ENCODE results near the gene F2R.
"Not testable (repeated sequence)": the region's sequence is repeated elsewhere in the genome, so short reads cannot be mapped to it uniquely, and the experiment has no call there.

F2R gene

DNA sequence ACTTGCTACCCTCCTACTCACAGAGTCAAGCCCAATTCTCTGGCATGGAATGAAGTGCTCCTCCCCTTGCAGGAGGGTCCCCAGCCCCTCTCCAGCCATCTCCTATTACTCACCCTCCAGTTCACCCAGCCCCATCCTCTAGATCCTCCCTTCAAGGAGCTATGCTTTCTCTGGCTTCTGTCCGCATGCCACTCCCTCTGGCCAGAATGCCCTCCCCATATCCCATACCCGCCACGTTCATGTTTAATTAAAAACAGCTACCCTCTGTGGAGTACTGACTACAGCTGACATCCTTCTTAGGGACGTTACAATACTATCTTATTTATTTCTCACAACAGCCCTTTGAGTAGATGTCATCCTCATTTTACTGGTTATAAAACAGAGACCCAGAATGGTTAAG, 3.0 kb downstream of the F2R start:
- DNase-seq (ENCODE audit: low spot score): no peak

GRCh38 chr5:76720988-76721569, 5.2 kb downstream of the F2R start:
- DNase-seq (ENCODE audit: low spot score): no peak

GRCh38 chr5:76723266-76723665, 7.3 kb downstream of the F2R start:
- DNase-seq (ENCODE audit: low spot score): no peak

- DNase-seq (ENCODE audit: low spot score): no peak
Measured at GRCh38 chr5:76723906-76724305, 8.0 kb downstream of the F2R start.

- no peak for DNase-seq (ENCODE audit: low spot score)
Measured at GRCh38 chr5:76724871-76725270, 8.9 kb downstream of the F2R start.

GRCh38 chr5:76728965-76729364, 13.0 kb downstream of the F2R start:
- no peak for DNase-seq (ENCODE audit: low spot score)

DNA sequence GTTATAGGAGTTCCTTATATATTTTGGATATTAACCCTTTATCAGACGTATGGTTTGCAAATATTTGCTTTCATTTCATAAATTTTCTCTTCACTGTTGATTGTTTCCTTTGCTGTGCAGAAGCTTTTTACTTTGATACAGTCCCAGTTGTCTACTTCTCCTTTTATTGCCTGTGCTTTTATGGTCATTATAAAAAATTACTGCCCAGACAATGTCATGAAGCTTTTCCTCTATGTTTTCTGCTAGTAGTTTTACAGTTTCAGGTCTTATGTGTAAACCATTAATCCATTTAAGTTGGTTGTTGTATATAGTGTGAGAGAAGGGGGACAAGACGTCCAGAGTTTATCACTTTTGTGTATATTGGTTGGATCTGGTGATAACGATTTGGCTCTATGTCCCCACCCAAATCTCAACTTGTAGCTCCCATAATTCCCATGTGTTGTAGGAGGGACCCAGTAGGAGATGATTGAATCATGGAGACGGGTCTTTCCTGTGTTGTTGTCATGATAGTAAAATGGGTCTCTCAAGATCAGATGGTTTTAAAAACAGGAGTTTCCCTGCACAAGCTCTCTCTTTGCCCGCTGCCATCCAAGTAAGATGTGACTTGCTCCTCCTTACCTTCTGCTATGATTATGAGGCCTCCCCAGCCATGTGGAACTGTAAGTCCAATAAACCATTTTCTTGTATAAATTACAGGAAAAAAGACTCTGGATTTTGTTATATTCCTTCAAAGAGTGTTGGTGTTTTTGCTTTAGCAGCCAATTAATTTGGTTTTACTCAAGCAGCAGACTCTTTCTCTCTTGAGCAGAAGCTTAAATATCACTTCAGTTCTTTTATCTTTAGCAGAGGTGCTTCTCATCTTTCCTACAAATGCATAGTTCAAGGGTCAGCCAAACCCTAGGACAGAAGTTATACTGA, 13.7 kb downstream of the F2R start:
- no peak for DNase-seq (ENCODE audit: low spot score)

DNA sequence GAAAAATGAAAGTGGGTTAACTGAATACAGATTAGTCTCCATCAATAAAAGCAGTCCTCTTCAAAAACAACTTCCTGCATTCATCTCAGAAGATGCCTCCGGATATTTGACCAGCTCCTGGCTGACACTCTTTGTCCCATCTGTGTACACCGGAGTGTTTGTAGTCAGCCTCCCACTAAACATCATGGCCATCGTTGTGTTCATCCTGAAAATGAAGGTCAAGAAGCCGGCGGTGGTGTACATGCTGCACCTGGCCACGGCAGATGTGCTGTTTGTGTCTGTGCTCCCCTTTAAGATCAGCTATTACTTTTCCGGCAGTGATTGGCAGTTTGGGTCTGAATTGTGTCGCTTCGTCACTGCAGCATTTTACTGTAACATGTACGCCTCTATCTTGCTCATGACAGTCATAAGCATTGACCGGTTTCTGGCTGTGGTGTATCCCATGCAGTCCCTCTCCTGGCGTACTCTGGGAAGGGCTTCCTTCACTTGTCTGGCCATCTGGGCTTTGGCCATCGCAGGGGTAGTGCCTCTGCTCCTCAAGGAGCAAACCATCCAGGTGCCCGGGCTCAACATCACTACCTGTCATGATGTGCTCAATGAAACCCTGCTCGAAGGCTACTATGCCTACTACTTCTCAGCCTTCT, 16.6 kb downstream of the F2R start:
- DNase-seq (ENCODE audit: low spot score): no peak

- no peak for DNase-seq (ENCODE audit: low spot score)
Measured at GRCh38 chr5:76733049-76733417, 17.1 kb downstream of the F2R start.

- no peak for DNase-seq (ENCODE audit: low spot score)
Measured at GRCh38 chr5:76735762-76736545, 20.0 kb downstream of the F2R start.

GRCh38 chr5:76736679-76737556, 21.0 kb downstream of the F2R start:
- DNase-seq (ENCODE audit: low spot score): no peak

DNA sequence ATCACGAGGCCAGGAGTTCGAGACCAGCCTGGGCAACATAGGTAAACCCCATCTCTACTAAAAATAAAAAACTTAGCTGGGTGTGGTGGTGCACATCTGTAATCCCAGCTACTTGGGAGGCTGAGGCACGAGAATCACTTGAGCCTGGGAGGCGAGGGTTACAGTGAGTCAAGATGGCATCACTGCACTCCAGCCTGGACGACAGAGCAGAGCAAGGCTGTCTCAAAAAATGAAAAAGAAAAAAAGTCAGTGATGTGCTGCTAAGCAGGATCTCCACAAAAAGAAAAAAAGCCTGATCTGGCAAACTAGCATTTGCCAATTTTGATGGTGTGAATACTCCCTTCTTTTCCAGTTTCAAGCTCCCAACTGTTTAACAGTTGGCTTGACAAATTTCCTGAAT, 21.9 kb downstream of the F2R start:
- no peak for DNase-seq (ENCODE audit: low spot score)

DNA sequence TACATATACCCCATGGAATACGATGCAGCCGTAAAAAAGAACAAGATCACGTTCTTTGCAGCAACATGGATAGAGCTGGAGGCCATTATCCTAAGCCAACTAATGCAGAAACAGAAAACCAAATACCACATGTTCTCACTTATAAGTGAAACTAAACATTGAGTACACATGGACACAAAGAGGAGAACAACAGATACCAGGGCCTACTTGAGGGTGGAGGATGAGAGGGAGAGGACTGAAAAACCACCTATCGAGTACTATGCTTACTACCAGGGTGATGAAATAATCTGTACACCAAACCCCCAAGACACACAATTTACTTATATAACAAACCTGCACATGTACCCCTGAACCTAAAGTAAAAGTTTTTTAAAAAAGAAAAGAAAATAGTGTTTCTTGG, 25.6 kb downstream of the F2R start:
- not testable (repeated sequence) for DNase-seq (ENCODE audit: low spot score)

DNA sequence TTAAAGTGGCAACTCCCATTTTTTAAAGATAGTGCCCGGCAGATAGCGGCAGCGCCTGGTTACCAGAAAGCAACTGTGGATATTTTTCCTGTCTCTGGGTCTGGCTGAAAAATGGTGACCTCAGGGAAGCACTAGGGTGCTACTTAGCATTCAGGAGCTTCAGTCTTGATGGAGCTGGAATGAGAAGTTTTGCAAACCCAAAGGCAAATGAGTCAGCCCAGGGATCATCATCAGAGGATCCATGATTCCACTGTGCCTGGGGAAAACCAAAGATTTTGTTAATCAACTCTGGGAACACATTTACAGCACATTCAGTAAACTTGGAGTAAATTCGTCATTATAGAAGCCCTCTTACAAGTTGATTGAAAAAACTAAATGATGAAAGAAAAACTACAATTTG, 26.7 kb downstream of the F2R start:
- no peak for DNase-seq (ENCODE audit: low spot score)

GRCh38 chr5:76744632-76745031, 28.7 kb downstream of the F2R start:
- no peak for DNase-seq (ENCODE audit: low spot score)

DNA sequence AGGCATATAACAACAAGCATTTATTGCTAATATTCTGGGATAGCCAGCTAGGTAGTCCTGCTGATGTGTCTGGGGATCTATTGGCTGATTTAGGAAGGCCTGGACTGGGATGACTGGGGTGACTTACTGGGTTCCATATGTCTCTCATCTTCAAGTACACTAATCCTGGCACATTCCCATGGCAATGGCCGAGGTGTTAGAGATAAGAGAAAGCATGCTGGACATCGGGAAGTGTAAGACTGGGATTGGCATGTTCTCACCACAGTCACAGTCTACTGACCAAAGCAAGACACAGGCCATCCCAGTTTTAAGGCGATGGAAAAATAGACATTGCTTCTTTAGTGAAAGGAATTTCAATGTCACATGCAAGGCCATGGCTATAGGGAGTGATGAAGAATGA, 29.7 kb downstream of the F2R start:
- DNase-seq (ENCODE audit: low spot score): no peak

DNA sequence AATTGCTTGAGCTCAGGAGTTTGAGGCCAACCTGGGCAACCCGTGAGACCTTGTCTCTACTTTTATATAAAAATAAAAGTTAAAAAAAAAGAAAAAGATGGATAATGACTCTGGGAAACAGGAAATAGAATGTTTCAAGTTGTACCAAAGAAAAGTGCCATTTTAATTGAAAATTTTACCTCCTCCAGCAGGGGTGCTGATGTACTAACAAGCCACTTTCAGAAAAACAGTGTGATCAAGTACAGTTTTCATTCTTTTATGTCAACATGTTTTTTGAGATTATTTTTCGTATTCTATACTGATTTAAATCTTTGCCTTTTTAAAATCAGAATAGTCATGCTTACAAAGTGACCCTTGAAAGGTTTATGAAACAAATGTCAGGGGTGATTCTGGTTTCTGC, 30.8 kb downstream of the F2R start:
- no peak for DNase-seq (ENCODE audit: low spot score)

GRCh38 chr5:76747706-76748105, 31.8 kb downstream of the F2R start:
- no peak for DNase-seq (ENCODE audit: low spot score)

GRCh38 chr5:76751291-76751690, 35.4 kb downstream of the F2R start:
- DNase-seq (ENCODE audit: low spot score): no peak

GRCh38 chr5:76754668-76755078, 38.7 kb downstream of the F2R start:
- DNase-seq (ENCODE audit: low spot score): no peak
